Naive thymus-derived CD4-positive, alpha-beta T cell (primary cell): ENCODE results near the gene TOP1. TPM values are rescaled to one million over a fixed set of nuclear protein-coding genes. Genes with fewer than 3 reads are reported as not detected.

ENCODE experiments used
- ATAC-seq: fragments of 150-1000 bp; cut with Tn5 transposase; 2 replicates; pipeline ENCODE4 v1.10.0; 2021; ENCODE audit warnings: mild to moderate bottlenecking, moderate library complexity
- CTCF ChIA-PET: fragments of 350-600 bp; sonication (Branson Sonifier 250); formaldehyde crosslinking; loops from one replicate; lab custom pipeline; 2021; ENCODE audit warnings: antibody characterized with exemption; lab: Charles Lee
- POLR2A ChIA-PET: fragments of 350-600 bp; sonication (Branson Sonifier 250); formaldehyde crosslinking; loops from one replicate; lab custom pipeline; 2021; ENCODE audit warnings: antibody characterized with exemption, inconsistent platforms; lab: Charles Lee
- DNase-seq, 9 donors: peaks; one replicate each; pipeline versions ENCODE4 v3.0.0 to v3.0.0-alpha.2; 2020 to 2022; ENCODE audit warnings: mixed read lengths in 1 of 9
- H3K27ac ChIP-seq: one replicate; pipeline ENCODE4 v1.7.0; 2013; ENCODE audit warnings: mild to moderate bottlenecking, low read depth, low read length, moderate library complexity
- H3K27me3 ChIP-seq, 2 donors: one replicate each; pipeline ENCODE4 v1.7.0; 2013; ENCODE audit warnings: low read length in 2 of 2, mild to moderate bottlenecking in 2 of 2, moderate library complexity in 2 of 2; ENCODE audit not compliant: control insufficient read depth in 2 of 2, insufficient read depth in 2 of 2
- H3K36me3 ChIP-seq, 3 experiments: 1 replicate in 2 of 3; 2 replicates in 1 of 3; pipeline ENCODE4 v1.7.0; 2013; ENCODE audit warnings: low read length in 3 of 3, mild to moderate bottlenecking in 3 of 3, moderate library complexity in 1 of 3; ENCODE audit not compliant: insufficient read depth in 3 of 3, control insufficient read depth in 2 of 3
- H3K4me1 ChIP-seq, 2 donors: one replicate each; pipeline ENCODE4 v1.7.0; 2013; ENCODE audit warnings: low read length in 2 of 2, mild to moderate bottlenecking in 2 of 2, moderate library complexity in 1 of 2; ENCODE audit not compliant: control insufficient read depth in 2 of 2, insufficient read depth in 2 of 2
- H3K4me3 ChIP-seq: 2 replicates; pipeline ENCODE4 v1.7.0; 2013; ENCODE audit warnings: mild to moderate bottlenecking, low read length
- H3K9me3 ChIP-seq, 3 experiments: 1 replicate in 2 of 3; 2 replicates in 1 of 3; pipeline ENCODE4 v1.7.0; 2013; ENCODE audit warnings: low read length in 3 of 3; ENCODE audit not compliant: control insufficient read depth in 2 of 3
- H3K27ac Mint-ChIP-seq, 9 donors: one replicate each; pipeline ENCODE4 v1.8.0; 2020 to 2022; ENCODE audit warnings: mixed read lengths in 9 of 9, mild to moderate bottlenecking in 8 of 9, moderate library complexity in 5 of 9, inconsistent platforms in 2 of 9
- H3K27me3 Mint-ChIP-seq, 5 donors: one replicate each; pipeline ENCODE4 v1.8.0; 2021 to 2022; ENCODE audit warnings: mixed read lengths in 5 of 5, mild to moderate bottlenecking in 1 of 5
- H3K36me3 Mint-ChIP-seq, 5 donors: one replicate each; pipeline ENCODE4 v1.8.0; 2020 to 2022; ENCODE audit warnings: mixed read lengths in 5 of 5, mild to moderate bottlenecking in 3 of 5, inconsistent platforms in 1 of 5
- H3K4me1 Mint-ChIP-seq, 7 donors: one replicate each; pipeline ENCODE4 v1.8.0; 2020 to 2022; ENCODE audit warnings: mixed read lengths in 7 of 7, mild to moderate bottlenecking in 3 of 7, inconsistent platforms in 1 of 7
- H3K4me3 Mint-ChIP-seq, 10 donors: one replicate each; pipeline ENCODE4 v1.8.0; 2020 to 2022; ENCODE audit warnings: mild to moderate bottlenecking in 10 of 10, mixed read lengths in 10 of 10, moderate library complexity in 6 of 10, inconsistent platforms in 2 of 10
- H3K9me3 Mint-ChIP-seq, 11 donors: one replicate each; pipeline ENCODE4 v1.8.0; 2020 to 2022; ENCODE audit warnings: mixed read lengths in 11 of 11, mild to moderate bottlenecking in 4 of 11, inconsistent platforms in 1 of 11, moderate library complexity in 1 of 11
- intact Hi-C, 2 donors: fragments of 100-400 bp; cut with micrococcal nuclease; formaldehyde crosslinking; loops; one replicate each; pipeline ENCODE4 v1.15.1; 2023
- polyA plus RNA-seq, 2 donors: library from polyadenylated mRNA; unstranded; fragments of 300-500 nt; fragmentation: Illumina TruSeq; gene quantifications; one replicate each; pipeline ENCODE4 v1.2.3, GENCODE V29; 2021
- total RNA-seq, 6 experiments: library from RNA in 5 of 6; stranded (reverse) in 5 of 6; gene quantifications; 1 replicate in 5 of 6; 2 replicates in 1 of 6; pipeline ENCODE4 v1.2.3 and lab custom pipeline; 2021 to 2026

The TOP1 gene
- total and polyA plus RNA-seq, 7 experiments from 2014 or later, result 10.2 to 82.8 (median 33.3) TPM

GRCh38 chr20:41080866-41081265, 52.2 kb downstream of the TOP1 start:
- intact Hi-C loops, result no loop called here
- ChIA-PET POLR2A (no interaction called here), CTCF (interaction anchor here (1.2 kb wide), 1 partner anchor 14 kb away, joined by 6 read pairs; no protein-coding TSS in a partner anchor)

GRCh38 chr20:41081276-41081814, 52.7 kb downstream of the TOP1 start:
- H3K9me3 ChIP-seq, result no peaks in the 10 kb centered on the region
- H3K4me3 ChIP-seq, result no peak overlapping the region
- CTCF ChIA-PET, result interaction anchor here (1.2 kb wide), 1 partner anchor 14 kb away, joined by 6 read pairs; no protein-coding TSS in a partner anchor
- intact Hi-C loops, result no loop called here
- no peak for DNase-seq
- no peaks in the 10 kb centered on the region for H3K27me3 Mint-ChIP-seq
- peaks cover 14 to 62% (median 42%) of the 10 kb centered on the region in 5 donors for H3K36me3 Mint-ChIP-seq
- peaks cover 5 to 59% (median 36%) of the 10 kb centered on the region in 3 experiments for H3K36me3 ChIP-seq
- peaks cover 4 to 21% of the 10 kb centered on the region in 2 donors for H3K4me1 ChIP-seq
- POLR2A ChIA-PET, result no interaction called here
- peak overlapping the region in 7 of 9 donors; percentile 12 to 58 (median 32) for H3K27ac Mint-ChIP-seq
- peak; percentile 58 for ATAC-seq
- no peak overlapping the region for H3K4me3 Mint-ChIP-seq
- no peaks in the 10 kb centered on the region for H3K27me3 ChIP-seq
- peaks cover 0 to 1% (median 0%) of the 10 kb centered on the region in 11 donors for H3K9me3 Mint-ChIP-seq
- no peak overlapping the region for H3K27ac ChIP-seq
- peaks cover 27 to 66% (median 54%) of the 10 kb centered on the region in 7 donors for H3K4me1 Mint-ChIP-seq

More at GRCh38 chr20:41080866-41081265, 52.2 kb downstream of the TOP1 start:
- Histone ChIP-seq H3K27ac (no peak overlapping the region), H3K27me3 (no peaks in the 10 kb centered on the region), H3K36me3 (peaks cover 5 to 62% (median 36%) of the 10 kb centered on the region in 3 experiments), H3K4me3 (no peak overlapping the region), H3K4me1 (peaks cover 4 to 25% of the 10 kb centered on the region in 2 donors), H3K9me3 (no peaks in the 10 kb centered on the region)
- H3K9me3 Mint-ChIP-seq, result peaks cover 0 to 1% (median 0%) of the 10 kb centered on the region in 11 donors
- peak overlapping the region in 5 of 9 donors; percentile 3 to 69 (median 35) for H3K27ac Mint-ChIP-seq
- H3K36me3 Mint-ChIP-seq, result peaks cover 18 to 66% (median 46%) of the 10 kb centered on the region in 5 donors
- H3K4me3 Mint-ChIP-seq, result no peak overlapping the region
- no peak for ATAC-seq
- H3K4me1 Mint-ChIP-seq, result peaks cover 31 to 68% (median 57%) of the 10 kb centered on the region in 7 donors
- no peaks in the 10 kb centered on the region for H3K27me3 Mint-ChIP-seq
- no peak for DNase-seq

- peaks cover 5 to 59% (median 36%) of the 10 kb centered on the region in 3 experiments for H3K36me3 ChIP-seq
- CTCF ChIA-PET, result interaction anchor here (2.0 kb wide), 1 partner anchor 13 kb away, joined by 5 read pairs; no protein-coding TSS in a partner anchor
- H3K27ac Mint-ChIP-seq, result peak overlapping the region in 6 of 9 donors; percentile 32 to 68 (median 56)
Observed at GRCh38 chr20:41082306-41082705, 53.7 kb downstream of the TOP1 start.

GRCh38 chr20:41085606-41086005, 57.0 kb downstream of the TOP1 start:
- Mint-ChIP-seq H3K4me1 (peaks cover 16 to 50% (median 44%) of the 10 kb centered on the region in 7 donors), H3K9me3 (peaks cover 0 to 1% (median 0%) of the 10 kb centered on the region in 11 donors), H3K27ac (peak overlapping the region in 7 of 9 donors; percentile 39 to 76 (median 65)), H3K27me3 (no peaks in the 10 kb centered on the region), H3K4me3 (peak overlapping the region in 4 of 10 donors; percentile 18 to 52 (median 36)), H3K36me3 (peaks cover 9 to 55% (median 24%) of the 10 kb centered on the region in 5 donors)
- intact Hi-C loops, result loop anchor here in 1 of 2 donors (5.0 kb wide), 1 partner anchor 38 kb away; no protein-coding TSS in a partner anchor
- ChIA-PET CTCF (interaction anchor here (0.7 to 1.0 kb wide), 2 partner anchors 54 to 117 kb away, joined by 4 read pairs; no protein-coding TSS in a partner anchor), POLR2A (interaction anchor here (0.6 kb wide), 1 partner anchor 23 kb away, joined by 4 read pairs; no protein-coding TSS in a partner anchor)
- Histone ChIP-seq H3K27me3 (no peaks in the 10 kb centered on the region), H3K4me3 (no peak overlapping the region), H3K4me1 (peaks cover 0 to 8% of the 10 kb centered on the region in 2 donors), H3K36me3 (peaks cover 5 to 52% (median 27%) of the 10 kb centered on the region in 3 experiments), H3K27ac (no peak overlapping the region), H3K9me3 (no peaks in the 10 kb centered on the region)
- ATAC-seq, result peak; percentile 18
- DNase-seq, result no peak

More at GRCh38 chr20:41082306-41082705, 53.7 kb downstream of the TOP1 start:
- peaks cover 26 to 66% (median 54%) of the 10 kb centered on the region in 7 donors for H3K4me1 Mint-ChIP-seq
- POLR2A ChIA-PET, result no interaction called here
- DNase-seq (no peak), ATAC-seq (no peak)
- Histone ChIP-seq H3K9me3 (no peaks in the 10 kb centered on the region), H3K4me3 (no peak overlapping the region), H3K27ac (no peak overlapping the region), H3K27me3 (no peaks in the 10 kb centered on the region), H3K4me1 (peaks cover 0 to 18% of the 10 kb centered on the region in 2 donors)
- H3K9me3 Mint-ChIP-seq, result peaks cover 0 to 1% (median 0%) of the 10 kb centered on the region in 11 donors
- no peak overlapping the region for H3K4me3 Mint-ChIP-seq
- intact Hi-C loops, result no loop called here
- H3K36me3 Mint-ChIP-seq, result peaks cover 14 to 54% (median 35%) of the 10 kb centered on the region in 5 donors
- H3K27me3 Mint-ChIP-seq, result no peaks in the 10 kb centered on the region

- Histone ChIP-seq H3K9me3 (no peaks in the 10 kb centered on the region), H3K4me1 (peaks cover 0 to 8% of the 10 kb centered on the region in 2 donors), H3K27me3 (no peaks in the 10 kb centered on the region), H3K4me3 (no peak overlapping the region), H3K27ac (peak overlapping the region; percentile 49), H3K36me3 (peaks cover 5 to 43% (median 21%) of the 10 kb centered on the region in 3 experiments)
- peak; percentile 38 for ATAC-seq
- ChIA-PET CTCF (interaction anchor here (0.9 to 1.5 kb wide), 2 partner anchors 9 to 96 kb away, joined by 3 to 6 read pairs; no protein-coding TSS in a partner anchor), POLR2A (no interaction called here)
- Mint-ChIP-seq H3K27me3 (no peaks in the 10 kb centered on the region), H3K27ac (peak overlapping the region; percentile 24 to 82 (median 75)), H3K9me3 (peaks cover 0 to under 1% (median 0%) of the 10 kb centered on the region in 11 donors), H3K4me3 (peak overlapping the region in 4 of 10 donors; percentile 2 to 30 (median 17)), H3K4me1 (peaks cover 12 to 41% (median 34%) of the 10 kb centered on the region in 7 donors), H3K36me3 (peaks cover 7 to 48% (median 24%) of the 10 kb centered on the region in 5 donors)
- DNase-seq, result no peak
- intact Hi-C loops, result loop anchor here in 1 of 2 donors (1.0 to 5.0 kb wide), 2 partner anchors 9 to 39 kb away; no protein-coding TSS in a partner anchor
Observed at GRCh38 chr20:41086402-41087324, 58.0 kb downstream of the TOP1 start.

GRCh38 chr20:41087325-41087685, 58.7 kb downstream of the TOP1 start:
- Histone ChIP-seq H3K4me1 (peaks cover 0 to 8% of the 10 kb centered on the region in 2 donors), H3K27ac (peak overlapping the region; percentile 49), H3K4me3 (no peak overlapping the region), H3K9me3 (no peaks in the 10 kb centered on the region), H3K36me3 (peaks cover 2 to 43% (median 19%) of the 10 kb centered on the region in 3 experiments), H3K27me3 (no peaks in the 10 kb centered on the region)
- Mint-ChIP-seq H3K4me1 (peaks cover 12 to 38% (median 31%) of the 10 kb centered on the region in 7 donors), H3K9me3 (no peaks in the 10 kb centered on the region), H3K36me3 (peaks cover 7 to 50% (median 24%) of the 10 kb centered on the region in 5 donors), H3K27ac (peak overlapping the region in 8 of 9 donors; percentile 6 to 82 (median 72)), H3K4me3 (peak overlapping the region in 4 of 10 donors; percentile 2 to 30 (median 17)), H3K27me3 (no peaks in the 10 kb centered on the region)
- DNase-seq (no peak), ATAC-seq (no peak)
- POLR2A ChIA-PET, result no interaction called here
- CTCF ChIA-PET, result interaction anchor here (0.9 to 1.5 kb wide), 2 partner anchors 8 to 96 kb away, joined by 3 to 6 read pairs; no protein-coding TSS in a partner anchor
- intact Hi-C loops, result loop anchor here in 1 of 2 donors (1.0 to 5.0 kb wide), 2 partner anchors 8 to 40 kb away; no protein-coding TSS in a partner anchor
